ENCODE measurements around the gene RAG1.

DNA sequence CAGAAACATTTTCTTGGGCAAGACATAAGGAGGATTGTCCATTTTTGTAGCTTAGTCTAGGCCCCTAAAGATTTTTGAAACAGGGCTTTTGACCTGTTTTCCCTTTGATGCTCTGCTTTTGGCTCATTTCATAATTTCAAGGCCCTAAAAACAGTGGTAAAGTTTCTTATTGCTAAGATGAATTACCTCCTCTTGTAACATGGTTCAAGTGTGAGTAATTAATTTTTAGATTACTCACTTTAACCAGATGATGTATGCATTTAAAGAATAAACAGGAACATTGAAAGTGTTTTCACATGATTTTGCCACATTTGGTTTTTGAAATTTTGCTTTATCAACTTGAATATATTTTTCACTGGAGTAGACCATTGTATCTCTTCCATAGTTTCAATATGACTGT is 29.1 kb downstream of the RAG1 start:
- no peak for TF ChIP-seq CTCF (IDR thresholded peaks at IDR 0.05; ENCODE audit: poor library complexity, severe bottlenecking)
- TF ChIP-seq EZH2 (IDR thresholded peaks at IDR 0.05; ENCODE audit: borderline replicate concordance, insufficient read depth, low read length, poor library complexity, severe bottlenecking): no peak
- no peak for TF ChIP-seq POLR2AphosphoS5 (IDR thresholded peaks at IDR 0.05)
- TF ChIP-seq SMC3 (conservative IDR thresholded peaks at IDR 0.05; ENCODE audit: poor library complexity): no peak
